GM18873 (cell line): ENCODE measurements around the gene ARL5A.

ENCODE experiments used
- ATAC-seq: cut with Tn5 transposase; IDR thresholded peaks from one replicate; pipeline ENCODE4 v1.9.1; 2021; ENCODE audit warnings: mild to moderate bottlenecking, moderate library complexity, moderate number of reproducible peaks; ENCODE audit not compliant: unreplicated experiment, low FRiP score

The ARL5A gene

DNA sequence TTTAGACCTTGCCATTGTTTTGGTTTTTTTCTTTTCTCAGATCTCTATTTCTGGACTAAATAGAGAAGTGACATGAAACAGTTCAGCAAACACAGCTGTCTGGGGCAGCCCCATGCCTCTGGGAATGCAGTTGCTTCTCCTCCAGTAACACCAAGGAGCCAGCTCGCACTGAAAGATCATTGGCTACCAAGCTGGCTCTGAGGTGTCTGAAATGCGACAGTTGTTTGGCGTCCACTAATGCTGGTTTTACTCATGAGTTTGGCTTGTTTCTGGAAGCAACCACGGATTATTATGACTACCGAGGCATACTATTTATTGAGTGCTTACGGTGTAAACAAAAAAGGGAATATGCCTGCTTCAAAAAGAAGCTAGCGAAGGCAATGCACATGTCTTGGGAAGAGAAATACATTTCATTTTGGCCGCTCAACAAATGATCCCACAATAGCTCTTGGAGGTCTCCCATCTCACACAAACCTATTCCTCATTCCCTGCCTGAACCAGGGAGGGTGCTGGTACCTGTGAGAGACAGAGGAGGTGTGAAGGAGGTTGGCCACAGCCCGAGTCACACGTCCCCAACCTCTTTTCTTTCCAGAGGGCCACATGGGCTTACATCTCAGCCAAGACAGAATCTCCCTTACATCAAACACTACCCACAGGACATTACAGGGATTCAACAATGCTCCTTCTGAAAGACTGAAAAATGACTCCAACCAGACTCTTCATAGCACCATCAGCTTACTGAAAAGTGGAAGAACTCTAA, 56.4 kb downstream of the ARL5A start:
- peak; percentile 95 for ATAC-seq

DNA sequence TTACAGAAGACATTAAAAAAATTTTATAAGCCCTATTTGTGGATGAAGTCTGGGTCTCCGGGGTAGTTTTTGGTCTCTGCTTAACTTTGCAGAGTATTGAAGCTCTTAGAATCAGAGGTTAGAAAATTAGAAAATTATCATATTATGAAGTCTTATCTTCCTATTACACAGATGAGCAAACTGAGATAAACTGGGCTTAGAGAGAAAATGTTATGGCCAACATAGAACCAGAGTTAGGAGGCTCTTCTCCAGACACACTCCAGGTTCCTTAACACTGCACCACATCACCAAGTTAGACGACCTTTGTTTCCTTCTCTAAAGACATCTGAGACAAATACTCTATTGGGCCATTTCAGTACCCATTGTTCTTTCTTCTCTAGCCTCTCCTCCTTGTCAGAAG, 57.2 kb downstream of the ARL5A start:
- peak; percentile 16 for ATAC-seq

- no peak for ATAC-seq
Observed at GRCh38 chr2:151769606-151770005, 58.6 kb downstream of the ARL5A start.

- no peak for ATAC-seq
Observed at GRCh38 chr2:151767536-151767935, 60.7 kb downstream of the ARL5A start.

- ATAC-seq = peak; percentile 57
Observed at GRCh38 chr2:151766437-151767153, 61.6 kb downstream of the ARL5A start.

- no peak for ATAC-seq
Observed at GRCh38 chr2:151765760-151766410, 62.3 kb downstream of the ARL5A start.

GRCh38 chr2:151762694-151763093, 65.5 kb downstream of the ARL5A start:
- no peak for ATAC-seq

DNA sequence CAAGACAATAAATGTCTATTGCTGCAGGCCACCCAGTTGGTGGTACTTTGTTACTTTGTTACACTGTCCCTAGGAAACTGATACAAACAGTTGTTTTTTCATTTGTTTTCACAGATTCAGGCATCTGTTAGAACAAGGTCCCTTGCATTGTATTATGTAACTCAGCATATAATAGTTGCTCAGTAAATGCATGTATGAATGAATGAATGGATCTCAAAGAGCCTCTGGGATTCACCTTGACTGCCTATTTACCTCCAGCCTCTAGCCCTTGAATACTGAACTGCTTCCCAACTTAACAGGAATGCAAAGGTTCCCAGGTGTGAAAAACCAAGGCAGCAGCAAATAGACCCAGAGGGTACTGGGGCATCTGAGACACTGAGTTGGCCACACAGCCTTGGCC, 66.5 kb downstream of the ARL5A start:
- no peak for ATAC-seq

- ATAC-seq = no peak
Observed at GRCh38 chr2:151761193-151761592, 67.0 kb downstream of the ARL5A start.

- ATAC-seq = no peak
Observed at GRCh38 chr2:151760139-151760650, 68.0 kb downstream of the ARL5A start.

GRCh38 chr2:151758744-151759143, 69.5 kb downstream of the ARL5A start:
- no peak for ATAC-seq

GRCh38 chr2:151757861-151758260, 70.4 kb downstream of the ARL5A start:
- no peak for ATAC-seq

GRCh38 chr2:151756820-151757219, 71.4 kb downstream of the ARL5A start:
- ATAC-seq = no peak

- no peak for ATAC-seq
Observed at GRCh38 chr2:151754253-151754897, 73.8 kb downstream of the ARL5A start.

- ATAC-seq = no peak
Observed at GRCh38 chr2:151753540-151753939, 74.7 kb downstream of the ARL5A start.
